Measurements from ENCODE around the gene TLR8. TPM values are rescaled to one million over a fixed set of nuclear protein-coding genes. Genes with fewer than 3 reads are reported as not detected.

The TLR8 gene
- polyA plus RNA-seq, 2 donors: 0.02 to 0.08 TPM

- Histone ChIP-seq H3K4me1 (ENCODE audit: control insufficient read depth in 2 of 2, insufficient read depth in 2 of 2, low read length in 1 of 2) (no peaks in the 10 kb centered on the region), H3K9me3 (ENCODE audit: control insufficient read depth in 2 of 2, insufficient read depth in 1 of 2, low read depth in 1 of 2, low read length in 1 of 2) (no peaks in the 10 kb centered on the region), H3K4me3 (ENCODE audit: low read depth in 1 of 2, low read length in 2 of 2) (no peak overlapping the region), H3K27me3 (ENCODE audit: control insufficient read depth in 1 of 2, insufficient read depth in 2 of 2, low read length in 2 of 2) (peaks cover 0 to 3% of the 10 kb centered on the region in 2 donors), H3K27ac (ENCODE audit: low read depth in 2 of 2, low read length in 1 of 2) (no peak overlapping the region), H3K36me3 (ENCODE audit: control insufficient read depth in 2 of 2, insufficient read depth in 2 of 2, low read length in 1 of 2) (no peaks in the 10 kb centered on the region)
- 53 to 61% methylated on average over 1 of the region's 1 CpG for WGBS, 2 donors
Measured at GRCh38 chrX:12878536-12878935, 27.9 kb upstream of the TLR8 start.

GRCh38 chrX:12881914-12882313, 24.5 kb upstream of the TLR8 start:
- H3K4me1 ChIP-seq (ENCODE audit: control insufficient read depth in 2 of 2, insufficient read depth in 2 of 2, low read length in 1 of 2): no peaks in the 10 kb centered on the region
- H3K27ac ChIP-seq (ENCODE audit: low read depth in 2 of 2, low read length in 1 of 2): no peak overlapping the region
- H3K27me3 ChIP-seq (ENCODE audit: control insufficient read depth in 1 of 2, insufficient read depth in 2 of 2, low read length in 2 of 2): peaks cover 0 to 3% of the 10 kb centered on the region in 2 donors
- H3K4me3 ChIP-seq (ENCODE audit: low read depth in 1 of 2, low read length in 2 of 2): no peak overlapping the region
- 81 to 87% methylated on average over 2 of the region's 2 CpGs for WGBS, 2 donors
- H3K9me3 ChIP-seq (ENCODE audit: control insufficient read depth in 2 of 2, insufficient read depth in 1 of 2, low read depth in 1 of 2, low read length in 1 of 2): no peaks in the 10 kb centered on the region
- no peaks in the 10 kb centered on the region for H3K36me3 ChIP-seq (ENCODE audit: control insufficient read depth in 2 of 2, insufficient read depth in 2 of 2, low read length in 1 of 2)

- WGBS, 2 donors: 56 to 63% methylated on average over 5 of the region's 5 CpGs
Measured at GRCh38 chrX:12885508-12885907, 20.9 kb upstream of the TLR8 start.

GRCh38 chrX:12886545-12886944, 19.9 kb upstream of the TLR8 start:
- no peak overlapping the region for H3K27ac ChIP-seq (ENCODE audit: low read depth in 2 of 2, low read length in 1 of 2)

More at GRCh38 chrX:12885508-12885907, 20.9 kb upstream of the TLR8 start:
- H3K4me3 ChIP-seq (ENCODE audit: low read depth in 1 of 2, low read length in 2 of 2): no peak overlapping the region
- H3K4me1 ChIP-seq (ENCODE audit: control insufficient read depth in 2 of 2, insufficient read depth in 2 of 2, low read length in 1 of 2): no peaks in the 10 kb centered on the region
- no peaks in the 10 kb centered on the region for H3K36me3 ChIP-seq (ENCODE audit: control insufficient read depth in 2 of 2, insufficient read depth in 2 of 2, low read length in 1 of 2)
- no peak overlapping the region for H3K27ac ChIP-seq (ENCODE audit: low read depth in 2 of 2, low read length in 1 of 2)
- H3K27me3 ChIP-seq (ENCODE audit: control insufficient read depth in 1 of 2, insufficient read depth in 2 of 2, low read length in 2 of 2): no peaks in the 10 kb centered on the region
- H3K9me3 ChIP-seq (ENCODE audit: control insufficient read depth in 2 of 2, insufficient read depth in 1 of 2, low read depth in 1 of 2, low read length in 1 of 2): no peaks in the 10 kb centered on the region

GRCh38 chrX:12887141-12887540, 19.3 kb upstream of the TLR8 start:
- Histone ChIP-seq H3K4me3 (ENCODE audit: low read depth in 1 of 2, low read length in 2 of 2) (no peak overlapping the region), H3K9me3 (ENCODE audit: control insufficient read depth in 2 of 2, insufficient read depth in 1 of 2, low read depth in 1 of 2, low read length in 1 of 2) (no peaks in the 10 kb centered on the region), H3K27ac (ENCODE audit: low read depth in 2 of 2, low read length in 1 of 2) (no peak overlapping the region), H3K36me3 (ENCODE audit: control insufficient read depth in 2 of 2, insufficient read depth in 2 of 2, low read length in 1 of 2) (no peaks in the 10 kb centered on the region), H3K27me3 (ENCODE audit: control insufficient read depth in 1 of 2, insufficient read depth in 2 of 2, low read length in 2 of 2) (no peaks in the 10 kb centered on the region), H3K4me1 (ENCODE audit: control insufficient read depth in 2 of 2, insufficient read depth in 2 of 2, low read length in 1 of 2) (no peaks in the 10 kb centered on the region)
- WGBS, 2 donors: 84 to 87% methylated on average over 2 of the region's 2 CpGs

More at GRCh38 chrX:12886545-12886944, 19.9 kb upstream of the TLR8 start:
- H3K27me3 ChIP-seq (ENCODE audit: control insufficient read depth in 1 of 2, insufficient read depth in 2 of 2, low read length in 2 of 2): no peaks in the 10 kb centered on the region
- no peaks in the 10 kb centered on the region for H3K9me3 ChIP-seq (ENCODE audit: control insufficient read depth in 2 of 2, insufficient read depth in 1 of 2, low read depth in 1 of 2, low read length in 1 of 2)
- no peaks in the 10 kb centered on the region for H3K36me3 ChIP-seq (ENCODE audit: control insufficient read depth in 2 of 2, insufficient read depth in 2 of 2, low read length in 1 of 2)
- H3K4me3 ChIP-seq (ENCODE audit: low read depth in 1 of 2, low read length in 2 of 2): no peak overlapping the region
- WGBS, 2 donors: 86 to 88% methylated on average over 3 of the region's 3 CpGs
- no peaks in the 10 kb centered on the region for H3K4me1 ChIP-seq (ENCODE audit: control insufficient read depth in 2 of 2, insufficient read depth in 2 of 2, low read length in 1 of 2)

GRCh38 chrX:12887767-12888166, 18.7 kb upstream of the TLR8 start:
- 71 to 88% methylated on average over 3 of the region's 3 CpGs for WGBS, 2 donors
- Histone ChIP-seq H3K4me1 (ENCODE audit: control insufficient read depth in 2 of 2, insufficient read depth in 2 of 2, low read length in 1 of 2) (no peaks in the 10 kb centered on the region), H3K4me3 (ENCODE audit: low read depth in 1 of 2, low read length in 2 of 2) (no peak overlapping the region), H3K36me3 (ENCODE audit: control insufficient read depth in 2 of 2, insufficient read depth in 2 of 2, low read length in 1 of 2) (no peaks in the 10 kb centered on the region), H3K27ac (ENCODE audit: low read depth in 2 of 2, low read length in 1 of 2) (no peak overlapping the region), H3K27me3 (ENCODE audit: control insufficient read depth in 1 of 2, insufficient read depth in 2 of 2, low read length in 2 of 2) (no peaks in the 10 kb centered on the region), H3K9me3 (ENCODE audit: control insufficient read depth in 2 of 2, insufficient read depth in 1 of 2, low read depth in 1 of 2, low read length in 1 of 2) (no peaks in the 10 kb centered on the region)

- no peaks in the 10 kb centered on the region for H3K9me3 ChIP-seq (ENCODE audit: control insufficient read depth in 2 of 2, insufficient read depth in 1 of 2, low read depth in 1 of 2, low read length in 1 of 2)
- H3K27ac ChIP-seq (ENCODE audit: low read depth in 2 of 2, low read length in 1 of 2): no peak overlapping the region
- 57 to 61% methylated on average over 5 of the region's 5 CpGs for WGBS, 2 donors
- no peaks in the 10 kb centered on the region for H3K36me3 ChIP-seq (ENCODE audit: control insufficient read depth in 2 of 2, insufficient read depth in 2 of 2, low read length in 1 of 2)
- H3K27me3 ChIP-seq (ENCODE audit: control insufficient read depth in 1 of 2, insufficient read depth in 2 of 2, low read length in 2 of 2): no peaks in the 10 kb centered on the region
- no peaks in the 10 kb centered on the region for H3K4me1 ChIP-seq (ENCODE audit: control insufficient read depth in 2 of 2, insufficient read depth in 2 of 2, low read length in 1 of 2)
- no peak overlapping the region for H3K4me3 ChIP-seq (ENCODE audit: low read depth in 1 of 2, low read length in 2 of 2)
Measured at GRCh38 chrX:12890467-12890866, 16.0 kb upstream of the TLR8 start.

- Histone ChIP-seq H3K36me3 (ENCODE audit: control insufficient read depth in 2 of 2, insufficient read depth in 2 of 2, low read length in 1 of 2) (no peaks in the 10 kb centered on the region), H3K9me3 (ENCODE audit: control insufficient read depth in 2 of 2, insufficient read depth in 1 of 2, low read depth in 1 of 2, low read length in 1 of 2) (no peaks in the 10 kb centered on the region), H3K4me1 (ENCODE audit: control insufficient read depth in 2 of 2, insufficient read depth in 2 of 2, low read length in 1 of 2) (no peaks in the 10 kb centered on the region), H3K27ac (ENCODE audit: low read depth in 2 of 2, low read length in 1 of 2) (no peak overlapping the region), H3K4me3 (ENCODE audit: low read depth in 1 of 2, low read length in 2 of 2) (no peak overlapping the region), H3K27me3 (ENCODE audit: control insufficient read depth in 1 of 2, insufficient read depth in 2 of 2, low read length in 2 of 2) (no peaks in the 10 kb centered on the region)
- WGBS, 2 donors: 78% methylated on average over 4 of the region's 4 CpGs
Measured at GRCh38 chrX:12891171-12891570, 15.2 kb upstream of the TLR8 start.

- H3K27ac ChIP-seq (ENCODE audit: low read depth in 2 of 2, low read length in 1 of 2): no peak overlapping the region
Measured at GRCh38 chrX:12891915-12892506, 14.4 kb upstream of the TLR8 start.

GRCh38 chrX:12892716-12893115, 13.7 kb upstream of the TLR8 start:
- H3K27ac ChIP-seq (ENCODE audit: low read depth in 2 of 2, low read length in 1 of 2): no peak overlapping the region
- no peaks in the 10 kb centered on the region for H3K36me3 ChIP-seq (ENCODE audit: control insufficient read depth in 2 of 2, insufficient read depth in 2 of 2, low read length in 1 of 2)
- no peaks in the 10 kb centered on the region for H3K9me3 ChIP-seq (ENCODE audit: control insufficient read depth in 2 of 2, insufficient read depth in 1 of 2, low read depth in 1 of 2, low read length in 1 of 2)
- no peak overlapping the region for H3K4me3 ChIP-seq (ENCODE audit: low read depth in 1 of 2, low read length in 2 of 2)
- H3K4me1 ChIP-seq (ENCODE audit: control insufficient read depth in 2 of 2, insufficient read depth in 2 of 2, low read length in 1 of 2): no peaks in the 10 kb centered on the region
- 86 to 91% methylated on average over 2 of the region's 2 CpGs for WGBS, 2 donors
- H3K27me3 ChIP-seq (ENCODE audit: control insufficient read depth in 1 of 2, insufficient read depth in 2 of 2, low read length in 2 of 2): no peaks in the 10 kb centered on the region

More at GRCh38 chrX:12891915-12892506, 14.4 kb upstream of the TLR8 start:
- Histone ChIP-seq H3K4me1 (ENCODE audit: control insufficient read depth in 2 of 2, insufficient read depth in 2 of 2, low read length in 1 of 2) (no peaks in the 10 kb centered on the region), H3K4me3 (ENCODE audit: low read depth in 1 of 2, low read length in 2 of 2) (no peak overlapping the region), H3K27me3 (ENCODE audit: control insufficient read depth in 1 of 2, insufficient read depth in 2 of 2, low read length in 2 of 2) (no peaks in the 10 kb centered on the region), H3K36me3 (ENCODE audit: control insufficient read depth in 2 of 2, insufficient read depth in 2 of 2, low read length in 1 of 2) (no peaks in the 10 kb centered on the region), H3K9me3 (ENCODE audit: control insufficient read depth in 2 of 2, insufficient read depth in 1 of 2, low read depth in 1 of 2, low read length in 1 of 2) (no peaks in the 10 kb centered on the region)
- WGBS, 2 donors: 22 to 25% methylated on average over 2 of the region's 2 CpGs
